H1 (cell line): ENCODE results near the gene CYP4B1. TPM values are rescaled to one million over a fixed set of nuclear protein-coding genes. Genes with fewer than 3 reads are reported as not detected.

ENCODE experiments used
- JUND ChIP-seq: IDR thresholded peaks from 2 replicates; pipeline ENCODE4 v1.6.1; 2011; ENCODE audit warnings: mild to moderate bottlenecking, improper control_type of control experiment, low read length
- KDM1A ChIP-seq: fragments of 200-600, 300-600 bp; sonication (generic); IDR thresholded peaks from 2 replicates; pipeline ENCODE4 v1.7.1; 2016; ENCODE audit warnings: mild to moderate bottlenecking, low read length, borderline replicate concordance
- NANOG ChIP-seq: IDR thresholded peaks from 2 replicates; pipeline ENCODE4 v1.6.1; 2011; ENCODE audit warnings: low read length, low read depth, mild to moderate bottlenecking, inconsistent platforms; ENCODE audit not compliant: insufficient read depth, poor library complexity, severe bottlenecking
- POLR2A ChIP-seq, 2 experiments: IDR thresholded peaks; 1 replicate in 1 of 2; 2 replicates in 1 of 2; pipeline ENCODE4 v1.6.1; 2011; ENCODE audit warnings: low read depth in 2 of 2, low read length in 2 of 2, mild to moderate bottlenecking in 2 of 2; ENCODE audit errors: control extremely low read depth in 1 of 2
- SP1 ChIP-seq: IDR thresholded peaks from 2 replicates; pipeline ENCODE4 v1.6.1; 2011; ENCODE audit warnings: low read depth, low read length
- SP4 ChIP-seq: IDR thresholded peaks from 2 replicates; pipeline ENCODE4 v1.6.1; 2012; ENCODE audit warnings: low read length, inconsistent platforms
- SRF ChIP-seq: IDR thresholded peaks from 2 replicates; pipeline ENCODE4 v1.6.1; 2011; ENCODE audit warnings: mild to moderate bottlenecking, low read depth, low read length, moderate library complexity
- polyA plus RNA-seq, 7 experiments: library from polyadenylated mRNA; depleted of rRNA in 3 of 7; stranded (reverse) in 5 of 7; unstranded in 2 of 7; fragments of >200 nt in 5 of 7; fragments of 200-250 nt in 2 of 7; gene quantifications; 1 replicate in 5 of 7; 2 replicates in 1 of 7; 4 replicates in 1 of 7; pipeline versions ENCODE4 v1.2.1 to v1.2.3, GENCODE V29; 2011 to 2013; ENCODE audit warnings: missing spikeins in 2 of 7, mixed read lengths in 2 of 7
- total RNA-seq: library from RNA; stranded (reverse); fragmentation: NEBNext Ultra II Directional; extraction: Animal tissue kit (Norgen Biotek cat#: 25700); gene quantifications from 2 replicates; pipeline ENCODE4 v1.2.1, GENCODE V29; 2021
- TF ChIP-seq, protein P1 (sequence below), 3 experiments: IDR thresholded peaks; 1 replicate in 2 of 3; 2 replicates in 1 of 3; pipeline versions ENCODE4 v1.5.1 to v1.6.1; 2011; ENCODE audit warnings: low read length in 3 of 3, mild to moderate bottlenecking in 3 of 3, inconsistent platforms in 2 of 3, low read depth in 1 of 3, moderate library complexity in 1 of 3; ENCODE audit not compliant: insufficient read depth in 1 of 3; ENCODE audit errors: control extremely low read depth in 1 of 3

CYP4B1 gene
- total and polyA plus RNA-seq, 2 of the 8 experiments (the other 6 are each of a cell fraction or from before 2014, with no cell fraction given), result 0.23 TPM; not detected in 1

DNA sequence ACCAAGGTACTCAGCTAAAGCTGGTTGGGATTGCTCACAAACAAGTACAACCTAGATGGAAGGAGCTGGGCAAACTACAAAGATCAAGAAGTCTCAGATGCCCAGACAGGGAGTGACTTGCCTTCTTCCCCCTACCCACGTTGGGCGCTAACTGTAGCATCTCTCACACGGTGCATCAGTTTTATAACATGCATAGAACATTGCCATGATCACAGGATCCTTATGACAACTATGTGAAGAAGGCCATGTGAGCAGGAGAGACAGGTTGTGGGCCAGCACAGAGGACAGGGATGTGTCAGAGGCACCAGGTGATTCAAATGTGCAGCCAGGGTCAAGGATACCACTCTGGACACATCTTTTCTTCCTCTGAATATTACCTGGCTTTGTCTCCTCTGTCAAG lies 28.3 kb upstream of the CYP4B1 start (continued):
- TF ChIP-seq, protein P1, sequence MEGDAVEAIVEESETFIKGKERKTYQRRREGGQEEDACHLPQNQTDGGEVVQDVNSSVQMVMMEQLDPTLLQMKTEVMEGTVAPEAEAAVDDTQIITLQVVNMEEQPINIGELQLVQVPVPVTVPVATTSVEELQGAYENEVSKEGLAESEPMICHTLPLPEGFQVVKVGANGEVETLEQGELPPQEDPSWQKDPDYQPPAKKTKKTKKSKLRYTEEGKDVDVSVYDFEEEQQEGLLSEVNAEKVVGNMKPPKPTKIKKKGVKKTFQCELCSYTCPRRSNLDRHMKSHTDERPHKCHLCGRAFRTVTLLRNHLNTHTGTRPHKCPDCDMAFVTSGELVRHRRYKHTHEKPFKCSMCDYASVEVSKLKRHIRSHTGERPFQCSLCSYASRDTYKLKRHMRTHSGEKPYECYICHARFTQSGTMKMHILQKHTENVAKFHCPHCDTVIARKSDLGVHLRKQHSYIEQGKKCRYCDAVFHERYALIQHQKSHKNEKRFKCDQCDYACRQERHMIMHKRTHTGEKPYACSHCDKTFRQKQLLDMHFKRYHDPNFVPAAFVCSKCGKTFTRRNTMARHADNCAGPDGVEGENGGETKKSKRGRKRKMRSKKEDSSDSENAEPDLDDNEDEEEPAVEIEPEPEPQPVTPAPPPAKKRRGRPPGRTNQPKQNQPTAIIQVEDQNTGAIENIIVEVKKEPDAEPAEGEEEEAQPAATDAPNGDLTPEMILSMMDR (IDR thresholded peaks at IDR 0.05; ENCODE audit: control extremely low read depth in 1 of 3, insufficient read depth in 1 of 3, low read depth in 1 of 3, low read length in 3 of 3), result no peak
- no peak for TF ChIP-seq JUND
- TF ChIP-seq NANOG, result no peak
- no peak for TF ChIP-seq SRF
- no peak for TF ChIP-seq POLR2A (IDR thresholded peaks at IDR 0.05; ENCODE audit: control extremely low read depth in 1 of 2, low read depth in 2 of 2, low read length in 2 of 2)
- no peak for TF ChIP-seq SP4
- no peak for TF ChIP-seq KDM1A
- no peak for TF ChIP-seq SP1
